Vagina (tissue), 2 donors: ENCODE results near the gene SENP6.
"Not testable (repeated sequence)": the region's sequence is repeated elsewhere in the genome, so short reads cannot be mapped to it uniquely, and the experiment has no call there.

Experiments used
- CTCF ChIP-seq, 3 experiments: fragments of 450-650 bp in 2 of 3; fragments of 200-600 bp in 1 of 3; sonication (generic) in 1 of 3; IDR thresholded peaks; one replicate each; pipeline ENCODE4 v1.5.1; 2017 to 2019; ENCODE audit warnings: antibody characterized with exemption in 3 of 3, mild to moderate bottlenecking in 2 of 3, moderate library complexity in 2 of 3
- POLR2A ChIP-seq, 2 donors: fragments of 450-650 bp; IDR thresholded peaks; one replicate each; pipeline ENCODE4 v1.6.1; 2017; ENCODE audit warnings: antibody characterized with exemption in 2 of 2, mild to moderate bottlenecking in 2 of 2, moderate library complexity in 2 of 2
- POLR2AphosphoS5 ChIP-seq, 2 donors: sonication (generic); formaldehyde crosslinking; IDR thresholded peaks; one replicate each; pipeline ENCODE4 v1.9.0; 2017; ENCODE audit warnings: antibody characterized with exemption in 2 of 2, mild to moderate bottlenecking in 2 of 2, low read depth in 1 of 2; ENCODE audit not compliant: insufficient read depth in 1 of 2

GRCh38 chr6:75731029-75731428 is 129.3 kb downstream of the SENP6 start:
- TF ChIP-seq CTCF (IDR thresholded peaks at IDR 0.05); POLR2A (IDR thresholded peaks at IDR 0.05); POLR2AphosphoS5 (IDR thresholded peaks at IDR 0.05; ENCODE audit: insufficient read depth in 1 of 2, low read depth in 1 of 2): not testable (repeated sequence)
